Upper lobe of left lung (tissue), 6 donors: ENCODE measurements around the gene DLL3. TPM values are rescaled to one million over a fixed set of nuclear protein-coding genes. Genes with fewer than 3 reads are reported as not detected.

ENCODE experiments used
- ATAC-seq, 2 donors: fragments of 200-7000 bp; cut with Tn5 transposase; one replicate each; pipeline ENCODE4 v1.9.1; 2022; ENCODE audit warnings: mild to moderate bottlenecking in 2 of 2, moderate library complexity in 2 of 2; ENCODE audit not compliant: low FRiP score in 2 of 2
- DNase-seq, 2 donors: peaks; one replicate each; pipeline ENCODE4 v3.0.0-alpha.2; 2019 to 2020
- H3K27ac ChIP-seq, 4 donors: fragments of 200-600 bp; sonication (generic); one replicate each; pipeline ENCODE4 v1.5.1; 2016 to 2019
- H3K27me3 ChIP-seq, 4 donors: fragments of 200-600 bp; sonication (generic); one replicate each; pipeline ENCODE4 v1.5.1; 2017 to 2019
- H3K36me3 ChIP-seq, 4 donors: fragments of 200-600 bp; sonication (generic); one replicate each; pipeline ENCODE4 v1.5.1; 2016 to 2019
- H3K4me1 ChIP-seq, 4 donors: fragments of 200-600 bp; sonication (generic); one replicate each; pipeline ENCODE4 v1.5.1; 2018 to 2019
- H3K4me3 ChIP-seq, 4 donors: fragments of 200-600 bp; sonication (generic); one replicate each; pipeline ENCODE4 v1.5.1; 2017 to 2019; ENCODE audit warnings: mild to moderate bottlenecking in 2 of 4, moderate library complexity in 1 of 4
- H3K9me3 ChIP-seq, 4 donors: fragments of 200-600 bp; sonication (generic); one replicate each; pipeline ENCODE4 v1.5.1; 2018 to 2019
- CTCF ChIP-seq, 6 experiments: fragments of 450-650 bp in 4 of 6; fragments of 200-600 bp in 2 of 6; sonication (generic) in 2 of 6; IDR thresholded peaks; one replicate each; pipeline ENCODE4 v1.5.1; 2016 to 2019; ENCODE audit warnings: antibody characterized with exemption in 6 of 6
- EP300 ChIP-seq, 4 donors: sonication (generic); formaldehyde crosslinking; IDR thresholded peaks; one replicate each; pipeline ENCODE4 v1.5.1; 2017; ENCODE audit warnings: antibody characterized with exemption in 4 of 4, control low read depth in 2 of 4
- POLR2A ChIP-seq, 4 donors: fragments of 450-650 bp; IDR thresholded peaks; one replicate each; pipeline ENCODE4 v1.5.1; 2016 to 2017; ENCODE audit warnings: antibody characterized with exemption in 4 of 4, mild to moderate bottlenecking in 2 of 4
- POLR2AphosphoS5 ChIP-seq, 2 donors: sonication (generic); formaldehyde crosslinking; IDR thresholded peaks; one replicate each; pipeline ENCODE4 v1.5.1; 2017; ENCODE audit warnings: antibody characterized with exemption in 2 of 2
- WGBS, 2 donors: methylation state at CpG; one replicate each; pipeline ENCODE4 v1.1.5; 2017 to 2018; 5-methylcytosine and 5-hydroxymethylcytosine counted together
- total RNA-seq, 6 donors: library from RNA; depleted of rRNA in 4 of 6; stranded (reverse); fragments of >200 nt in 4 of 6; gene quantifications; one replicate each; pipeline versions ENCODE4 v1.1.0 to v1.2.1, GENCODE V29; 2016 to 2021
- donor health status: DM: no; HTN: no; CAD: no; lungs with moderate emphysema.
- donor health status: DM: no; HTN: yes; CAD: no; lungs with severe emphysema.

Gene DLL3
- total RNA-seq, 6 donors from 2014 or later: not detected

- no peaks in the 10 kb centered on the region for H3K9me3 ChIP-seq
- peaks cover 0 to 7% (median 3%) of the 10 kb centered on the region in 4 donors for H3K27me3 ChIP-seq
- H3K4me3 ChIP-seq: no peak overlapping the region
- DNase-seq (no peak), ATAC-seq (no peak)
- WGBS, 2 donors: 84 to 86% methylated on average over 8 of the region's 8 CpGs
- TF ChIP-seq POLR2A (IDR thresholded peaks at IDR 0.05) (no peak), EP300 (IDR thresholded peaks at IDR 0.05) (no peak), POLR2AphosphoS5 (IDR thresholded peaks at IDR 0.05) (no peak), CTCF (IDR thresholded peaks at IDR 0.05) (no peak)
- H3K4me1 ChIP-seq: peaks cover under 1 to 4% (median 1%) of the 10 kb centered on the region in 4 donors
- H3K36me3 ChIP-seq: no peaks in the 10 kb centered on the region
- no peak overlapping the region for H3K27ac ChIP-seq
These were observed 22.1 kb downstream of the DLL3 start for GRCh38 chr19:39520541-39521484.

- H3K27me3 ChIP-seq: no peaks in the 10 kb centered on the region
- no peak for TF ChIP-seq POLR2A (IDR thresholded peaks at IDR 0.05)
- no peak for TF ChIP-seq EP300 (IDR thresholded peaks at IDR 0.05)
- no peak for TF ChIP-seq POLR2AphosphoS5 (IDR thresholded peaks at IDR 0.05)
- TF ChIP-seq CTCF (IDR thresholded peaks at IDR 0.05): no peak
- H3K4me3 ChIP-seq: no peak overlapping the region
- no peaks in the 10 kb centered on the region for H3K9me3 ChIP-seq
- H3K36me3 ChIP-seq: no peaks in the 10 kb centered on the region
- WGBS, 2 donors: 77 to 84% methylated on average over 8 of the region's 8 CpGs
- H3K4me1 ChIP-seq: no peaks in the 10 kb centered on the region
- ATAC-seq (peak in 1 of 2 donors; percentile 62), DNase-seq (no peak)
- H3K27ac ChIP-seq: no peak overlapping the region
These were observed 25.7 kb downstream of the DLL3 start for GRCh38 chr19:39524495-39524894.

- WGBS, 2 donors: 99% methylated on average over 3 of the region's 3 CpGs
- no peak for ATAC-seq
- no peak for TF ChIP-seq EP300 (IDR thresholded peaks at IDR 0.05)
- no peak for TF ChIP-seq POLR2A (IDR thresholded peaks at IDR 0.05)
- no peak for TF ChIP-seq POLR2AphosphoS5 (IDR thresholded peaks at IDR 0.05)
- TF ChIP-seq CTCF (IDR thresholded peaks at IDR 0.05): no peak
These were observed 26.5 kb downstream of the DLL3 start for GRCh38 chr19:39525205-39525604.

GRCh38 chr19:39531834-39532232 lies 33.1 kb downstream of the DLL3 start:
- 39 to 48% methylated on average over 14 of the region's 14 CpGs for WGBS, 2 donors
- Histone ChIP-seq H3K9me3 (no peaks in the 10 kb centered on the region), H3K27me3 (no peaks in the 10 kb centered on the region), H3K27ac (peak overlapping the region; percentile 75 to 89 (median 86)), H3K4me1 (peaks cover 10 to 19% (median 17%) of the 10 kb centered on the region in 4 donors), H3K4me3 (peak overlapping the region; percentile 82 to 99 (median 86)), H3K36me3 (no peaks in the 10 kb centered on the region)
- no peak for DNase-seq
- ATAC-seq: no peak
- TF ChIP-seq EP300 (IDR thresholded peaks at IDR 0.05) (no peak), CTCF (IDR thresholded peaks at IDR 0.05) (no peak), POLR2A (IDR thresholded peaks at IDR 0.05) (no peak), POLR2AphosphoS5 (IDR thresholded peaks at IDR 0.05) (no peak)

More at GRCh38 chr19:39525205-39525604, 26.5 kb downstream of the DLL3 start:
- H3K27me3 ChIP-seq: no peaks in the 10 kb centered on the region
- H3K27ac ChIP-seq: no peak overlapping the region
- no peaks in the 10 kb centered on the region for H3K36me3 ChIP-seq
- no peaks in the 10 kb centered on the region for H3K9me3 ChIP-seq
- no peaks in the 10 kb centered on the region for H3K4me1 ChIP-seq
- no peak for DNase-seq
- H3K4me3 ChIP-seq: no peak overlapping the region
